LNCaP clone FGC (cell line): ENCODE measurements around the gene TM9SF4.

Experiments used
- DNase-seq: peaks from one replicate; pipeline ENCODE4 v3.0.0-alpha.2; 2011; ENCODE audit warnings: low read depth
- H3K4me3 ChIP-seq: 2 replicates; pipeline ENCODE4 v1.5.1; 2011; ENCODE audit warnings: mild to moderate bottlenecking, low read depth, low read length, control low read depth
- CTCF ChIP-seq: IDR thresholded peaks from 2 replicates; pipeline ENCODE4 v1.5.1; 2012; ENCODE audit warnings: mild to moderate bottlenecking; ENCODE audit not compliant: control insufficient read depth, insufficient read depth; ENCODE audit errors: extremely low read depth

The TM9SF4 gene

DNA sequence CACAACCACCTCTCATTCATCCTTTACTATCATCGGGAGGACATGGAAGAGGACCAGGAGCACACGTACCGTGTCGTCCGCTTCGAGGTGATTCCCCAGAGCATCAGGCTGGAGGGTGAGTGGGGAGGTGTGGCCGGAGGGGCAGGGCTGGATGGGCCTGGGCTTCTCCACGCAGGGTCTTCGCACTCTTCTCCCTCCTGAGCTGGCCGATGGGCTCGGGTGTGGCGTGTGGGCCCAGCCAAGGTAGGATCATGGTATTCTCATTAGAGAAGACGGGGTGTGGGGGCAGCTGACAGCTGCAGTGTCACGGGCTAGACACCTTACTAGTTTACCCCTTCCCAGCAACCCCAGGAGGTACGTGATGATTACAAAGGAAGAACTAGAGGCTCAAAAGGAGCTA is 33.5 kb downstream of the TM9SF4 start:
- no peak overlapping the region for H3K4me3 ChIP-seq
- no peak for TF ChIP-seq CTCF
- DNase-seq, result no peak

GRCh38 chr20:32144898-32145662 is 35.6 kb downstream of the TM9SF4 start:
- no peak for DNase-seq
- TF ChIP-seq CTCF, result no peak
- no peak overlapping the region for H3K4me3 ChIP-seq

GRCh38 chr20:32149566-32150170 is 40.2 kb downstream of the TM9SF4 start:
- no peak for TF ChIP-seq CTCF
- DNase-seq, result no peak
- no peak overlapping the region for H3K4me3 ChIP-seq

GRCh38 chr20:32150291-32150848 is 40.9 kb downstream of the TM9SF4 start:
- H3K4me3 ChIP-seq, result no peak overlapping the region
- no peak for TF ChIP-seq CTCF
- no peak for DNase-seq

DNA sequence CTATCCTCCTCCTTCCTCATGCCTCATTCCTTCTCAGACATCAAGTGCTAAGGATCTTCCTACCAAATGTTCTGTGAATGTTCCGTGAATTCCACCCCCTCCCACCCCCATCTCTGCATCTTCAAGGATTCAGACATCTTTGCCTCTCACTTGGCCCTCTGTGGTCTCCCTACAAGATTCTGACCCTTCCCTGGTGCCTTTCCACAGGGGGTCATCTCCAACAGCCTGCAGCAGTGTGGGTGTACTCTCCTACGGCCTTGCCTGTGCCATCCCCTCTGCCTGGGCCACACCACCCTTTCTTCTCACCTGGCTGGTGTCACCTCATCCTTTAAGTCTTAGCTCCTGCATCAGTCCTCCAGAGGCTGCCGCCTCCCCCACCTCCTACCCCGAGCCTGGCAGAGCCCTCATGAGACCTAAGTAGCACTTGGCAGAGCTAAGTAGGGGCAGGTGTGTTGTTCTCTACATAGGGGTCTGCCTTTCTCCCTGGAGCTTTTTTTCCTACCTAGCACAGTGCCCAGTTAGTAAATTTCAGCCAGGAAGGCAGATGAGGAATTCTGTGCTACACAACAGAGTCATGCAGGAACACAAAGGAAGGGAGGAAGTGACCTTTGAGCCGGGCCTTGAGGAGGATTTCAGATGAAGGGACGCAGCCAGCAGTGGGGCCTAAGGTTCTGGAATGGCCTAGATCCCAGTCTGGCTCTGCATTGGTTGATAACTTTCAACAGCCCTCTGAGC is 43.1 kb downstream of the TM9SF4 start:
- H3K4me3 ChIP-seq, result no peak overlapping the region
- no peak for DNase-seq
- TF ChIP-seq CTCF, result no peak

GRCh38 chr20:32153156-32153665 is 43.7 kb downstream of the TM9SF4 start:
- TF ChIP-seq CTCF, result no peak
- H3K4me3 ChIP-seq, result no peak overlapping the region
- no peak for DNase-seq
